ENCODE results near the gene ARG1.

The ARG1 gene

DNA sequence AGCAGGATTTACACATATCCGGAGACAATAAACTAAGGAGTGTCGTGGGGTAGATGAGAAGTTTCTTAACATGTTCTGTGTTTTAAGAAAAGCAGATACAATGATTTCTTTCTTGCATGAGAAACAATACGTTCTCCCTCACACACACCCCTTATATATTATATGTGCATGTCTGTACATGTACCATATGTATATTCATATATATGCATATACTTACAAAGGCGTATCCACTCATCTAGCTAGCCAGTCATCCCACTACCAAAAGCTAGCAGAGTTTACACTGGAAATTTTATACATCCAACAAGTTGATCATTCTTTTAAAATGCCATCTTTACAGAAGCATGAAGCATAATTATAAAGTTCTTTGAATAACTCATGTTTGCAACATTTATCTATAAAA lies 14.9 kb downstream of the ARG1 start:
- no peak for DNase-seq

DNA sequence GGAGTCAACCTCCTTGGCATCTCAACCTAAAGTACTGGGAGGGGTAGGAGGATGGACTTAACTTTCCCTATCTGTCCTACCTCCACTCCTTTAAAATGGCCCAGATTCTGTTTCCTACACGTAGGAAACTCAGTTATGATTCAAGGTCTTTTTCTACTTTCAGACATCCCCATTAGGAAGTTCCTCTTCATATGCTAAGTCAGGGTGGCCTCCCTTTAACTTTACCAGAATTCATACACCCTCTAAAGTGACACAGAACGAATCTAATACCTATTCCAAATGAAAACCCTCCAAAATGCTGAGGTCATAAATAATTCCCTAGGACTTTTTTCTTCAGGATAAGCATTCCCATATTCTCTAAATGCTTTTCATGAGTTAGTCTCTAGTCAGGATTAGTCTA lies 15.6 kb downstream of the ARG1 start:
- no peak for DNase-seq

DNA sequence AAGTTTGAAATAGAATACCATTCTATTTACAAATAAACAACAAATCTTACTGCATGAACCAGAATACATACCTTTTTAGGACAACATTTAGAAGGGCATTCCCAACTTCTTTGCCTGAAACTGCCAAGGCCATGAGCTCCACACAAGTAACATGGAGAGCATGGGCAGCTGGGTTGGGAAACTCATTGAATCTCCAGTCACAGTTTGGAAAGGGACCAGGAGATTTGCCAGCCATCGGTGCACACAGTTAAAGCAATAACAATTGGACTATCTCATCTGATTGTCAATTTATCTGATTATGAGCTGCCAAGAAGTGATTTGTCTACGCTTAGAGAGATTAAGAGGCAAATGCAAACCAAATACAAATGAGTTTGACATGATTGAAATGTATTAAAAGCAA lies 19.9 kb downstream of the ARG1 start:
- no peak for DNase-seq

DNA sequence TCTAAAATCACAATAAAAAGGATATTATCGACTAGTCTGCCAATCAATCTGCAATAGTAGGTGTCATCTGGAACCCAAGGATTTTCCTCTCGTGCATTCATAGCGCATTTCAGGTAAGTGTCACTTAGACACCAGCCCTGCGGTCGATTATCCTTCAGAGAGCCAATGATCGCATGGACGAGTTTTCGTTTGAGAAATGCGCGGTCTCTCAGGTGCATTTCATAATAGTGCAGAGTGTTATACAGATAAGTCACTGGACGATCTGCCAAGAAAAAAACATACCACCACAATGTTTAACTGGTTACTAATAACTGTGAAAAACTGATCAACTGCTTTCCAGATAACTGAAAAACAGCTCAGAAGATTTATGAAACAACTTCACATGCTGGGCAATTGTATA lies 21.0 kb downstream of the ARG1 start:
- DNase-seq = no peak

GRCh38 chr6:131597446-131597845 lies 24.4 kb downstream of the ARG1 start:
- no peak for DNase-seq

DNA sequence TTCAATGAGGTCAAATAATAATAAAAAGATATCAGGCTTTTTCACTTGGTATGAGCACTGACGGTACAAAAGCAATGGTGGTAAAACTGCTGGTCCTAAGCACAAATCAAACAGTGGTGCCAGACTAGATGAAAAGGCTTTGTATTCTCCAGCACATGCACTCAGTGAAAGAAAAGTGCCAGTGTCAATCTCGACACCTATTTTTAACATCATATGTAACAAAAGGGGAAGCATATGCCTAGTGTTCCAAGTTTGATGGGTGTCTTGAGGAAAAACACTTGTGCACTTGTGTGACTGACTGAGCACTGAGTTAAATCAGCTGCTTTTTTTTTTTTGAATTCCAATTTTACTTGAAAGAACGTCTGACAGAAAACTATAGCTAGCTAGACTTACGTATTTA lies 27.7 kb downstream of the ARG1 start:
- DNase-seq = no peak

GRCh38 chr6:131602781-131603312 lies 29.8 kb downstream of the ARG1 start:
- no peak for DNase-seq

GRCh38 chr6:131613296-131613925 lies 40.4 kb downstream of the ARG1 start:
- DNase-seq = no peak

DNA sequence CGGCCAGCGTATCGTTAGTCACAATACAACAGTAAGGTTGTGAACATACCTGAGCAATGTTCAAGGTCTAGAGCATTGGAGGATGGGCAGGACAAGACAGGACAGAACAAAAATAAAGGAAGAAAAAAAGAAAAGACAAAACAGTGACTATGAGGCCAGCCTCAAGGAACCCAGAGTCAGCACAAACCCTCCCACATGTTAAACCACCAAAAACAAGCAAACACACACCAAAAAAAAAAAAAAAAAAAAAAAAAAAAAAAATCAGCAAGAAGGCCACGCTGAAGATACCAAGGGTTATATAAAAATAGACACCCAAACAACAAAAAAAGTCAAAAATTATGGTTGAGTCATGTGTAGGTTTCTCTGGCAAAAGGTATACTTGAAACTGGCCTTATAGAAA lies 42.2 kb downstream of the ARG1 start:
- no peak for DNase-seq

DNA sequence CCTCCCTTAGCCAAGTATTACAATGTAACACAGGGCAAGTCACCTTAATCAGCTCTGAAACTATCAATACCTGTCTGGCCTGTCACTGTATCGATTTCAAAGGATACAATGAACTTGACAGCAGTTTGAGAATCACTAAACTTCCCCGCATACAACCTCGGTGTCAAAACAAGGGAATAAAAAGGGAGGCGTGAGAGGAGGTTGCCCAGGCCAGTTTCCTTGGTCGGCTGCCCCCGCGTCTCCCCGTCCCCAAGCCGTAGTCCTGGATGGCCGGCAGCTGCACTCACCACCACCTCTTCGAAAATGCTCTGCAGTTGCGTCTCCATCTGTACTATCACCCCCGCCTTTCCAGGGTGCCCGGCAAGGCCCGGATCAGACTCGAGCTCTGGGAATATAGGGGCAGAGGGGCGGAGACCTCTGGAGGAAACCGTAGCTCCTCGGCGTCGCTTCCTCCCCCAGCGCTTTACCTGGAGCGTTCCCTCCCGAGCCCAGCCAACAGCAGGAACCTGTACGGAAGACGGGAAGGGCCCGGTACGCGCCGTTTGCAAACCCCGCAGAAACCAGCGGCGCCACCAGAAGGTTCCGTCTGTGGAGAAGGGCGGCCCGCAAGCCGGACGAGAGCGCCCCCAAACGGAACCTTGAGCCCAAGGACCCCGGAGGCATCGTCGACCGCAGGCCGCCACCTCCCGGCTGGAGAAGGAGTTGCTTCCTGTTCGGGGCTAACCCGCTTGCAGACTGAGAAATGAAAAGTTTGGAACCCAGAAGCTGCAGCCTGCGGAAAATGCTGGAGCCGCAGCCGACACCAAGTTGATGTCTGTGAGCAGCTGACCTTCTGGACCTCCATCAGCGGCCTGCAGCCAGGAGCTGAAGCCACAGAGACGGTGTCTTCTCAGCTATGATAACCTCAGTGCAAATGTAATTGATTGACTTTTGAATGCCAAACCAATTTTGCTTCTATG lies 55.0 kb downstream of the ARG1 start, which contains the start of gene MED23:
MED23 (minus strand) TSS at position 519 of the 959 bp plus-strand sequence; CDS start at position 326, 193 bp downstream.
- DNase-seq = peak; percentile 88

GRCh38 chr6:131628726-131629125 lies 55.7 kb downstream of the ARG1 start:
- DNase-seq = no peak

- DNase-seq = no peak
Measured at GRCh38 chr6:131629651-131630050, 56.6 kb downstream of the ARG1 start.

DNA sequence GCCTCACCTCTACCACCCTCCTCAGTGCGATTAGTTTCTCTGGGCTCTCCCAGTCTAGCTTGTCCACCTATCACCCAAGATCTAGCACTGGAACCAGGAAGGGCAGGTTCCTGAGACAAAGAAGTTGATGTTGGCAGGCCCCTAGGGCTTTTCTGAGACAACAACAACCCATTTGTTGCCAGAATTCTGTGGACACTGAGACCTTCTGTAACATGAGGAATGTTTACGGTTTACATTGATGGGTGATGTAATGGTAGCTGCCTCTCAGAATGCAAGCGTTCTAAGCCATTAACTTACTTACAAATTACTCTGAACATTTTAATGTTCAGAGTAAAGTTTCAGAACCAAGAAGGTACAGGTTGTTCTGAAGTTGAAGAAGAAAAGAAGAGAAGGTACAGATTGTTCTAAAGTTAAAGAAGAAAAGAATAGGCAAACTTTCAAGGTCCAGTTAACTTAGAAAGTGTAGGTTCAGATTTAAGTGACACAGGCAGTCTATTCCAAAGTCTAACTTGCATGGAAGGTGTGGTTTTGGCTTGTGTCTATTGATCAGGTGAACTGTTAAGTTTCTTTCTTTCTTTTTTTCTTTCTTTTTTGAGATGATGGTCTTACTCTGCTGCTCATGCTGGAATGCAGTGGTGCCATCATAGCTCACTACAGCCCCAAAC lies 58.7 kb downstream of the ARG1 start:
- DNase-seq = no peak
